ENCODE results near the gene STOM.

DNA sequence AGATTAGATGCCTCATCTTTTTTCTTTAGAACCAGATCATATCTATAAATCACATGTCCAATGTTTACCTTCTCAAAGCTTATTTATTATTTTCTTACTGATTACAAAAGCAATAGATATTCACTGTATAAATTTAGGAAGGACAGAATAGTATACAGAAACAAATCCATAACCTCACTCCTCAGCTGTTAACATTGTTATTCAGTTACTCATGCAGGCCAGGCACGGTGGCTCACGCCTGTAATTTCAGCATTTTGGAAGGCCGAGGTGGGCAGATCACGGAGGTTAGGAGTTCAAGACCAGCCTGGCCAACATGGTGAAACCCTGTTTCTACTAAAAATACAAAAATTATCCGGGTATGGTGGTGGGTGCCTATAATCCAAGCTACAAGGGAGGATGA is 15.3 kb downstream of the STOM start:
- TF ChIP-seq, protein P1, sequence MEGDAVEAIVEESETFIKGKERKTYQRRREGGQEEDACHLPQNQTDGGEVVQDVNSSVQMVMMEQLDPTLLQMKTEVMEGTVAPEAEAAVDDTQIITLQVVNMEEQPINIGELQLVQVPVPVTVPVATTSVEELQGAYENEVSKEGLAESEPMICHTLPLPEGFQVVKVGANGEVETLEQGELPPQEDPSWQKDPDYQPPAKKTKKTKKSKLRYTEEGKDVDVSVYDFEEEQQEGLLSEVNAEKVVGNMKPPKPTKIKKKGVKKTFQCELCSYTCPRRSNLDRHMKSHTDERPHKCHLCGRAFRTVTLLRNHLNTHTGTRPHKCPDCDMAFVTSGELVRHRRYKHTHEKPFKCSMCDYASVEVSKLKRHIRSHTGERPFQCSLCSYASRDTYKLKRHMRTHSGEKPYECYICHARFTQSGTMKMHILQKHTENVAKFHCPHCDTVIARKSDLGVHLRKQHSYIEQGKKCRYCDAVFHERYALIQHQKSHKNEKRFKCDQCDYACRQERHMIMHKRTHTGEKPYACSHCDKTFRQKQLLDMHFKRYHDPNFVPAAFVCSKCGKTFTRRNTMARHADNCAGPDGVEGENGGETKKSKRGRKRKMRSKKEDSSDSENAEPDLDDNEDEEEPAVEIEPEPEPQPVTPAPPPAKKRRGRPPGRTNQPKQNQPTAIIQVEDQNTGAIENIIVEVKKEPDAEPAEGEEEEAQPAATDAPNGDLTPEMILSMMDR (IDR thresholded peaks at IDR 0.05; ENCODE audit: control extremely low read depth in 1 of 3, insufficient read depth in 1 of 3, low read depth in 1 of 3, low read length in 3 of 3) = no peak
- TF ChIP-seq POLR2A (IDR thresholded peaks at IDR 0.05; ENCODE audit: control extremely low read depth in 1 of 2, low read depth in 2 of 2, low read length in 2 of 2) (no peak), ASH2L (IDR thresholded peaks at IDR 0.05; ENCODE audit: low read length) (no peak), CBX5 (IDR thresholded peaks at IDR 0.05; ENCODE audit: low read depth, low read length) (no peak), POLR2AphosphoS5 (IDR thresholded peaks at IDR 0.05; ENCODE audit: low read depth, low read length) (no peak), HDAC6 (IDR thresholded peaks at IDR 0.05; ENCODE audit: low read depth, low read length) (no peak)
